Measurements from ENCODE around the gene CLCN2.

DNA sequence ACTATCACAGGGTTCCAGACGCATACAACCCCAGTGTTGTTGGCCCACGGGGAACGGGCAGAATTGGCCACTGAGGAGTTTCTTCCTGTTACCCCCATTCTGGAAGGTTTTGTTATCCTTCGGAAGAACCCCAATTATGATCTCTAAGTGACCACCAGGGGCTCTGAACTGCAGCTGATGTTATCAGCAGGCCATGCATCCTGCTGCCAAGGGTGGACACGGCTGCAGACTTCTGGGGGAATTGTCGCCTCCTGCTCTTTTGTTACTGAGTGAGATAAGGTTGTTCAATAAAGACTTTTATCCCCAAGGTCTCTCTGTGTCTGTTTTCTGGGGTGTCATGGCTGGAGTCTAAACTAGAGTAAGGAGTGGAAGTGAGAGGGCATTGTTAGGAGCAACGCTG is 52.7 kb downstream of the CLCN2 start:
- no peak for TF ChIP-seq MAFK (IDR thresholded peaks at IDR 0.05; ENCODE audit: low read depth, low read length)
- TF ChIP-seq, protein P1, sequence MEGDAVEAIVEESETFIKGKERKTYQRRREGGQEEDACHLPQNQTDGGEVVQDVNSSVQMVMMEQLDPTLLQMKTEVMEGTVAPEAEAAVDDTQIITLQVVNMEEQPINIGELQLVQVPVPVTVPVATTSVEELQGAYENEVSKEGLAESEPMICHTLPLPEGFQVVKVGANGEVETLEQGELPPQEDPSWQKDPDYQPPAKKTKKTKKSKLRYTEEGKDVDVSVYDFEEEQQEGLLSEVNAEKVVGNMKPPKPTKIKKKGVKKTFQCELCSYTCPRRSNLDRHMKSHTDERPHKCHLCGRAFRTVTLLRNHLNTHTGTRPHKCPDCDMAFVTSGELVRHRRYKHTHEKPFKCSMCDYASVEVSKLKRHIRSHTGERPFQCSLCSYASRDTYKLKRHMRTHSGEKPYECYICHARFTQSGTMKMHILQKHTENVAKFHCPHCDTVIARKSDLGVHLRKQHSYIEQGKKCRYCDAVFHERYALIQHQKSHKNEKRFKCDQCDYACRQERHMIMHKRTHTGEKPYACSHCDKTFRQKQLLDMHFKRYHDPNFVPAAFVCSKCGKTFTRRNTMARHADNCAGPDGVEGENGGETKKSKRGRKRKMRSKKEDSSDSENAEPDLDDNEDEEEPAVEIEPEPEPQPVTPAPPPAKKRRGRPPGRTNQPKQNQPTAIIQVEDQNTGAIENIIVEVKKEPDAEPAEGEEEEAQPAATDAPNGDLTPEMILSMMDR (conservative IDR thresholded peaks at IDR 0.05; ENCODE audit: low read depth, low read length): no peak
- TF ChIP-seq MXI1 (IDR thresholded peaks at IDR 0.05; ENCODE audit: borderline replicate concordance, low read depth, low read length): no peak
- TF ChIP-seq FOS (IDR thresholded peaks at IDR 0.05; ENCODE audit: low read depth, low read length): no peak
- TF ChIP-seq, protein P2, sequence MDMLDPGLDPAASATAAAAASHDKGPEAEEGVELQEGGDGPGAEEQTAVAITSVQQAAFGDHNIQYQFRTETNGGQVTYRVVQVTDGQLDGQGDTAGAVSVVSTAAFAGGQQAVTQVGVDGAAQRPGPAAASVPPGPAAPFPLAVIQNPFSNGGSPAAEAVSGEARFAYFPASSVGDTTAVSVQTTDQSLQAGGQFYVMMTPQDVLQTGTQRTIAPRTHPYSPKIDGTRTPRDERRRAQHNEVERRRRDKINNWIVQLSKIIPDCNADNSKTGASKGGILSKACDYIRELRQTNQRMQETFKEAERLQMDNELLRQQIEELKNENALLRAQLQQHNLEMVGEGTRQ (IDR thresholded peaks at IDR 0.05; ENCODE audit: low read depth, low read length): no peak
- TF ChIP-seq BHLHE40 (IDR thresholded peaks at IDR 0.05; ENCODE audit: low read depth, low read length): no peak
- no peak for TF ChIP-seq CEBPB (IDR thresholded peaks at IDR 0.05; ENCODE audit: low read depth, low read length)
- TF ChIP-seq POLR2A (IDR thresholded peaks at IDR 0.05; ENCODE audit: low read depth, low read length): no peak
- no peak for TF ChIP-seq RAD21 (IDR thresholded peaks at IDR 0.05; ENCODE audit: low read length)

All from IMR-90 (cell line).